HUES64 (cell line): ENCODE measurements around the gene CRYBB3.

Experiments used
- H3K27ac ChIP-seq: 2 replicates; pipeline ENCODE4 v1.7.0; 2013; ENCODE audit warnings: low read depth, low read length, inconsistent platforms
- H3K27me3 ChIP-seq: 2 replicates; pipeline ENCODE4 v1.6.1; 2013; ENCODE audit warnings: mild to moderate bottlenecking, low read length; ENCODE audit not compliant: insufficient read depth
- H3K36me3 ChIP-seq: 2 replicates; pipeline ENCODE4 v1.6.1; 2013; ENCODE audit warnings: mild to moderate bottlenecking, low read length; ENCODE audit not compliant: insufficient read depth
- H3K4me1 ChIP-seq: 2 replicates; pipeline ENCODE4 v1.6.1; 2013; ENCODE audit warnings: mild to moderate bottlenecking, low read length, moderate library complexity; ENCODE audit not compliant: insufficient read depth
- H3K4me3 ChIP-seq: 2 replicates; pipeline ENCODE4 v1.5.1; 2013; ENCODE audit warnings: mild to moderate bottlenecking, low read length, moderate library complexity
- H3K9ac ChIP-seq: 2 replicates; pipeline ENCODE4 v1.6.1; 2013; ENCODE audit warnings: mild to moderate bottlenecking, low read depth, low read length
- H3K9me3 ChIP-seq: 2 replicates; pipeline ENCODE4 v1.6.1; 2013; ENCODE audit warnings: low read depth, low read length; ENCODE audit not compliant: insufficient read depth
- WGBS: fragments of 150-250, 120-280 bp; methylation state at CpG from one replicate; pipeline ENCODE4 v1.1.7; 2013; ENCODE audit warnings: missing lambda C conversion rate; 5-methylcytosine and 5-hydroxymethylcytosine counted together

CRYBB3 gene

GRCh38 chr22:25166266-25167040 lies 33.2 kb upstream of the CRYBB3 start:
- H3K27me3 ChIP-seq, result no peaks in the 10 kb centered on the region
- H3K36me3 ChIP-seq, result no peaks in the 10 kb centered on the region
- H3K27ac ChIP-seq, result no peak overlapping the region
- H3K4me1 ChIP-seq, result no peaks in the 10 kb centered on the region
- H3K9ac ChIP-seq, result no peak overlapping the region
- WGBS, result 80% methylated on average over 9 of the region's 9 CpGs
- no peaks in the 10 kb centered on the region for H3K9me3 ChIP-seq
- no peak overlapping the region for H3K4me3 ChIP-seq

- Histone ChIP-seq H3K9ac (no peak overlapping the region), H3K4me3 (no peak overlapping the region), H3K4me1 (no peaks in the 10 kb centered on the region), H3K9me3 (no peaks in the 10 kb centered on the region), H3K27me3 (no peaks in the 10 kb centered on the region), H3K36me3 (no peaks in the 10 kb centered on the region), H3K27ac (no peak overlapping the region)
- 88% methylated on average over 7 of the region's 7 CpGs for WGBS
Measured at GRCh38 chr22:25167082-25167481, 32.6 kb upstream of the CRYBB3 start.

- Histone ChIP-seq H3K4me3 (no peak overlapping the region), H3K27me3 (no peaks in the 10 kb centered on the region), H3K4me1 (no peaks in the 10 kb centered on the region), H3K9ac (no peak overlapping the region), H3K36me3 (no peaks in the 10 kb centered on the region), H3K27ac (no peak overlapping the region), H3K9me3 (no peaks in the 10 kb centered on the region)
- 86% methylated on average over 14 of the region's 14 CpGs for WGBS
Measured at GRCh38 chr22:25167834-25168601, 31.6 kb upstream of the CRYBB3 start.

- Histone ChIP-seq H3K4me3 (no peak overlapping the region), H3K27ac (no peak overlapping the region), H3K9ac (no peak overlapping the region), H3K9me3 (no peaks in the 10 kb centered on the region), H3K27me3 (no peaks in the 10 kb centered on the region), H3K4me1 (no peaks in the 10 kb centered on the region), H3K36me3 (peaks cover 7% of the 10 kb centered on the region)
- WGBS, result 94% methylated on average over 17 of the region's 17 CpGs
Measured at GRCh38 chr22:25169278-25170031, 30.2 kb upstream of the CRYBB3 start.

- 92% methylated on average over 15 of the region's 16 CpGs for WGBS
- peaks cover 12% of the 10 kb centered on the region for H3K36me3 ChIP-seq
- no peak overlapping the region for H3K9ac ChIP-seq
- no peak overlapping the region for H3K27ac ChIP-seq
- H3K4me3 ChIP-seq, result no peak overlapping the region
- no peaks in the 10 kb centered on the region for H3K27me3 ChIP-seq
- no peaks in the 10 kb centered on the region for H3K4me1 ChIP-seq
- no peaks in the 10 kb centered on the region for H3K9me3 ChIP-seq
Measured at GRCh38 chr22:25170426-25170980, 29.2 kb upstream of the CRYBB3 start.

- WGBS, result 82% methylated on average over 5 of the region's 5 CpGs
- peaks cover 25% of the 10 kb centered on the region for H3K36me3 ChIP-seq
- no peak overlapping the region for H3K27ac ChIP-seq
- H3K9ac ChIP-seq, result no peak overlapping the region
- no peaks in the 10 kb centered on the region for H3K27me3 ChIP-seq
- H3K4me3 ChIP-seq, result no peak overlapping the region
- no peaks in the 10 kb centered on the region for H3K4me1 ChIP-seq
- H3K9me3 ChIP-seq, result no peaks in the 10 kb centered on the region
Measured at GRCh38 chr22:25172153-25172552, 27.5 kb upstream of the CRYBB3 start.

GRCh38 chr22:25174156-25174887 lies 25.3 kb upstream of the CRYBB3 start:
- Histone ChIP-seq H3K9me3 (no peaks in the 10 kb centered on the region), H3K27me3 (no peaks in the 10 kb centered on the region), H3K27ac (no peak overlapping the region), H3K9ac (no peak overlapping the region), H3K4me3 (no peak overlapping the region), H3K36me3 (peaks cover 33% of the 10 kb centered on the region), H3K4me1 (no peaks in the 10 kb centered on the region)
- 95% methylated on average over 13 of the region's 13 CpGs for WGBS

- Histone ChIP-seq H3K27ac (no peak overlapping the region), H3K4me1 (no peaks in the 10 kb centered on the region), H3K27me3 (no peaks in the 10 kb centered on the region), H3K9ac (no peak overlapping the region), H3K4me3 (no peak overlapping the region), H3K36me3 (peaks cover 39% of the 10 kb centered on the region), H3K9me3 (no peaks in the 10 kb centered on the region)
- WGBS, result 84% methylated on average over 6 of the region's 6 CpGs
Measured at GRCh38 chr22:25174888-25175411, 24.7 kb upstream of the CRYBB3 start.

GRCh38 chr22:25176175-25176574 lies 23.5 kb upstream of the CRYBB3 start:
- Histone ChIP-seq H3K4me3 (no peak overlapping the region), H3K27me3 (no peaks in the 10 kb centered on the region), H3K4me1 (no peaks in the 10 kb centered on the region), H3K36me3 (peaks cover 39% of the 10 kb centered on the region), H3K9ac (no peak overlapping the region), H3K9me3 (no peaks in the 10 kb centered on the region), H3K27ac (no peak overlapping the region)
- WGBS, result 93% methylated on average over 6 of the region's 6 CpGs

GRCh38 chr22:25176799-25177198 lies 22.9 kb upstream of the CRYBB3 start:
- Histone ChIP-seq H3K4me1 (no peaks in the 10 kb centered on the region), H3K9me3 (no peaks in the 10 kb centered on the region), H3K4me3 (no peak overlapping the region), H3K27me3 (no peaks in the 10 kb centered on the region), H3K36me3 (peaks cover 43% of the 10 kb centered on the region), H3K27ac (no peak overlapping the region), H3K9ac (no peak overlapping the region)
- no CpG with 5 or more reads among the region's 3 CpGs for WGBS
